WTC11 (cell line): ENCODE results near the gene CLEC4D. TPM values are rescaled to one million over a fixed set of nuclear protein-coding genes. Genes with fewer than 3 reads are reported as not detected.

Experiments
- ATAC-seq: fragments of 200-7000 bp; cut with Tn5 transposase; 2 replicates; pipeline ENCODE4 v1.10.0; 2021; ENCODE audit warnings: mild to moderate bottlenecking, moderate library complexity
- CTCF ChIA-PET: fragments of 300-600 bp; sonication (Branson Sonifier 250); formaldehyde crosslinking; loops from one replicate; lab custom pipeline; 2021; ENCODE audit warnings: antibody characterized with exemption; lab: Charles Lee
- POLR2A ChIA-PET: fragments of 350-600 bp; sonication (Branson Sonifier 250); formaldehyde crosslinking; loops from one replicate; lab custom pipeline; 2021; ENCODE audit warnings: antibody characterized with exemption; lab: Charles Lee
- DNase-seq: peaks from one replicate; pipeline ENCODE4 v3.0.0; 2021; ENCODE audit warnings: low spot score
- H3K27ac Mint-ChIP-seq: 2 replicates; pipeline ENCODE4 v1.8.0; 2021; ENCODE audit warnings: mixed read lengths
- H3K27me3 Mint-ChIP-seq: 2 replicates; pipeline ENCODE4 v1.8.0; 2021; ENCODE audit warnings: low read depth, mild to moderate bottlenecking, moderate library complexity, mixed read lengths
- H3K36me3 Mint-ChIP-seq: 2 replicates; pipeline ENCODE4 v1.8.0; 2021; ENCODE audit warnings: mixed read lengths
- H3K4me1 Mint-ChIP-seq: 2 replicates; pipeline ENCODE4 v1.8.0; 2022; ENCODE audit warnings: mixed read lengths
- H3K4me3 Mint-ChIP-seq: 2 replicates; pipeline ENCODE4 v1.8.0; 2021; ENCODE audit warnings: mild to moderate bottlenecking, moderate library complexity, mixed read lengths
- H3K9me3 Mint-ChIP-seq: 2 replicates; pipeline ENCODE4 v1.8.0; 2021; ENCODE audit warnings: mixed read lengths
- ELF4 ChIP-seq: sonication (generic); formaldehyde crosslinking; IDR thresholded peaks from 2 replicates; pipeline ENCODE4 v1.8.1; 2022; ENCODE audit warnings: low read depth, mild to moderate bottlenecking, moderate library complexity, missing genetic modification reagents
- JUN ChIP-seq: sonication (generic); formaldehyde crosslinking; IDR thresholded peaks from 2 replicates; pipeline ENCODE4 v1.8.0; 2023; ENCODE audit warnings: mild to moderate bottlenecking, missing genetic modification reagents
- KAT7 ChIP-seq: sonication (generic); formaldehyde crosslinking; IDR thresholded peaks from 2 replicates; pipeline ENCODE4 v1.8.1; 2023; ENCODE audit warnings: missing genetic modification reagents, mild to moderate bottlenecking, borderline replicate concordance
- MYBL2 ChIP-seq: sonication (generic); formaldehyde crosslinking; IDR thresholded peaks from 2 replicates; pipeline ENCODE4 v1.8.1; 2023; ENCODE audit warnings: mild to moderate bottlenecking, moderate library complexity, missing genetic modification reagents
- NFATC4 ChIP-seq: fragments of 250-450 bp; sonication (Bioruptor Pico); IDR thresholded peaks from 2 replicates; pipeline ENCODE4 v1.9.0; 2021; ENCODE audit warnings: mild to moderate bottlenecking
- OVOL2 ChIP-seq: fragments of 250-450 bp; sonication (Bioruptor Pico); IDR thresholded peaks from 2 replicates; pipeline ENCODE4 v1.9.0; 2021; ENCODE audit warnings: mild to moderate bottlenecking, borderline replicate concordance
- RELA ChIP-seq: sonication (generic); formaldehyde crosslinking; IDR thresholded peaks from 2 replicates; pipeline ENCODE4 v1.8.1; 2022; ENCODE audit warnings: missing genetic modification reagents, mild to moderate bottlenecking, borderline replicate concordance
- SP1 ChIP-seq: sonication (generic); formaldehyde crosslinking; conservative IDR thresholded peaks from 2 replicates; pipeline ENCODE4 v1.8.1; 2022; ENCODE audit warnings: missing genetic modification reagents
- TP53 ChIP-seq: sonication (generic); formaldehyde crosslinking; IDR thresholded peaks from 2 replicates; pipeline ENCODE4 v1.8.1; 2023; ENCODE audit warnings: mild to moderate bottlenecking, missing genetic modification reagents
- ZNF121 ChIP-seq: sonication (generic); formaldehyde crosslinking; IDR thresholded peaks from 2 replicates; pipeline ENCODE4 v1.8.0; 2023; ENCODE audit warnings: missing genetic modification reagents
- ZNF263 ChIP-seq: sonication (generic); formaldehyde crosslinking; IDR thresholded peaks from 2 replicates; pipeline ENCODE4 v1.8.1; 2022; ENCODE audit warnings: low read depth, mild to moderate bottlenecking, moderate library complexity, missing genetic modification reagents
- ZNF416 ChIP-seq: fragments of 250-450 bp; sonication (Bioruptor Pico); IDR thresholded peaks from 2 replicates; pipeline ENCODE4 v1.9.0; 2021; ENCODE audit warnings: mild to moderate bottlenecking, inconsistent platforms
- total RNA-seq: library from RNA; stranded (reverse); gene quantifications from 3 replicates; pipeline ENCODE4 v1.2.3, GENCODE V29; 2021
- TF ChIP-seq, protein P1 (sequence below): sonication (generic); formaldehyde crosslinking; IDR thresholded peaks from 2 replicates; pipeline ENCODE4 v1.8.1; 2023; ENCODE audit warnings: mild to moderate bottlenecking, missing genetic modification reagents, borderline replicate concordance
- TF ChIP-seq, protein P2 (sequence below): sonication (generic); formaldehyde crosslinking; IDR thresholded peaks from 2 replicates; pipeline ENCODE4 v1.8.0; 2022; ENCODE audit warnings: mild to moderate bottlenecking, missing genetic modification reagents
- TF ChIP-seq, protein P3 (sequence below): fragments of 250-450 bp; sonication (Bioruptor Pico); IDR thresholded peaks from 2 replicates; pipeline ENCODE4 v1.9.0; 2021; ENCODE audit warnings: moderate library complexity, mild to moderate bottlenecking, inconsistent platforms, borderline replicate concordance
- TF ChIP-seq, protein P4 (sequence below): sonication (generic); formaldehyde crosslinking; IDR thresholded peaks from 2 replicates; pipeline ENCODE4 v1.8.0; 2022; ENCODE audit warnings: missing genetic modification reagents
- TF ChIP-seq, protein P5 (sequence below): sonication (generic); formaldehyde crosslinking; IDR thresholded peaks from 2 replicates; pipeline ENCODE4 v1.8.1; 2023; ENCODE audit warnings: mild to moderate bottlenecking, moderate library complexity, missing genetic modification reagents
- TF ChIP-seq, protein P6 (sequence below): sonication (generic); formaldehyde crosslinking; IDR thresholded peaks from 2 replicates; pipeline ENCODE4 v1.8.0; 2022; ENCODE audit warnings: mild to moderate bottlenecking, missing genetic modification reagents
- TF ChIP-seq, protein P7 (sequence below): sonication (generic); formaldehyde crosslinking; IDR thresholded peaks from 2 replicates; pipeline ENCODE4 v1.8.1; 2022; ENCODE audit warnings: low read depth, missing genetic modification reagents, borderline replicate concordance
- TF ChIP-seq, protein P8 (sequence below): sonication (generic); formaldehyde crosslinking; IDR thresholded peaks from 2 replicates; pipeline ENCODE4 v1.8.1; 2022; ENCODE audit warnings: mild to moderate bottlenecking, moderate library complexity, missing genetic modification reagents

Gene CLEC4D
- total RNA-seq, 1 experiment from 2014 or later = 0.09 TPM

DNA sequence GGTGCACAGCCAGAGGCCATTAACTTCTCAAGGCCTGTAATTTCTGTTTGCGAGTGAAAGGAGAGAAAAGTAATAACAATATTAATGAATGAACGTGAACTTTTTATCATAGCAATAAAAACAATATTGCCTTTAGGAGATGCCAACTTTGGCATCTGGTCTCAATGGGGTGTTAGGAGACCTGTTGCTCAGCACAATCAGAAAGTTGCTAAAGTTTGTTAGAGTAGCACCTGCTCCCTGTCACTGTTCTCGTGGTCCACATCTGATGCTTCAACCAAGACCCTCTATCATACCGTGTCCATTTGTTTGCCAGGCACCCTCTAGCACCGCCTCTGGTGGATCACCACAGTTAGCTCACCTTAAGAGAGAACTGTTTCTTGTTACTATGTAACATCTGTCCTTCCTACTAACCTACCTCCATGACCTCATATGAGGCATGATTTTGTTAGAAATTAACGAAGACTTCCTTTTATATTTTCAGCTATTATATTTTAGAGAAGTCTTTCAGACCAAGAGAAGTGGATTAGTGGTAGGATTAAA, 39.9 kb downstream of the CLEC4D start:
- Mint-ChIP-seq H3K4me1 (peaks cover 13% of the 10 kb centered on the region), H3K27me3 (no peaks in the 10 kb centered on the region; the same call in 1 of the 2 replicates), H3K9me3 (peaks cover 6% of the 10 kb centered on the region; the same call in 1 of the 2 replicates), H3K4me3 (no peak overlapping the region), H3K36me3 (no peaks in the 10 kb centered on the region), H3K27ac (no peak overlapping the region)
- TF ChIP-seq ELF4 (CRISPR knock-in tag) (no peak), KAT7 (CRISPR knock-in tag) (no peak), MYBL2 (no peak), TP53 (CRISPR knock-in tag) (no peak), JUN (CRISPR knock-in tag) (no peak), ZNF416 (no peak), RELA (CRISPR knock-in tag) (no peak), OVOL2 (CRISPR knock-in tag) (no peak), ZNF263 (no peak), SP1 (CRISPR knock-in tag) (no peak), NFATC4 (CRISPR knock-in tag) (no peak), ZNF121 (CRISPR knock-in tag) (no peak)
- TF ChIP-seq, protein P1, sequence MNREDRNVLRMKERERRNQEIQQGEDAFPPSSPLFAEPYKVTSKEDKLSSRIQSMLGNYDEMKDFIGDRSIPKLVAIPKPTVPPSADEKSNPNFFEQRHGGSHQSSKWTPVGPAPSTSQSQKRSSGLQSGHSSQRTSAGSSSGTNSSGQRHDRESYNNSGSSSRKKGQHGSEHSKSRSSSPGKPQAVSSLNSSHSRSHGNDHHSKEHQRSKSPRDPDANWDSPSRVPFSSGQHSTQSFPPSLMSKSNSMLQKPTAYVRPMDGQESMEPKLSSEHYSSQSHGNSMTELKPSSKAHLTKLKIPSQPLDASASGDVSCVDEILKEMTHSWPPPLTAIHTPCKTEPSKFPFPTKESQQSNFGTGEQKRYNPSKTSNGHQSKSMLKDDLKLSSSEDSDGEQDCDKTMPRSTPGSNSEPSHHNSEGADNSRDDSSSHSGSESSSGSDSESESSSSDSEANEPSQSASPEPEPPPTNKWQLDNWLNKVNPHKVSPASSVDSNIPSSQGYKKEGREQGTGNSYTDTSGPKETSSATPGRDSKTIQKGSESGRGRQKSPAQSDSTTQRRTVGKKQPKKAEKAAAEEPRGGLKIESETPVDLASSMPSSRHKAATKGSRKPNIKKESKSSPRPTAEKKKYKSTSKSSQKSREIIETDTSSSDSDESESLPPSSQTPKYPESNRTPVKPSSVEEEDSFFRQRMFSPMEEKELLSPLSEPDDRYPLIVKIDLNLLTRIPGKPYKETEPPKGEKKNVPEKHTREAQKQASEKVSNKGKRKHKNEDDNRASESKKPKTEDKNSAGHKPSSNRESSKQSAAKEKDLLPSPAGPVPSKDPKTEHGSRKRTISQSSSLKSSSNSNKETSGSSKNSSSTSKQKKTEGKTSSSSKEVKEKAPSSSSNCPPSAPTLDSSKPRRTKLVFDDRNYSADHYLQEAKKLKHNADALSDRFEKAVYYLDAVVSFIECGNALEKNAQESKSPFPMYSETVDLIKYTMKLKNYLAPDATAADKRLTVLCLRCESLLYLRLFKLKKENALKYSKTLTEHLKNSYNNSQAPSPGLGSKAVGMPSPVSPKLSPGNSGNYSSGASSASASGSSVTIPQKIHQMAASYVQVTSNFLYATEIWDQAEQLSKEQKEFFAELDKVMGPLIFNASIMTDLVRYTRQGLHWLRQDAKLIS = no peak
- TF ChIP-seq, protein P2, sequence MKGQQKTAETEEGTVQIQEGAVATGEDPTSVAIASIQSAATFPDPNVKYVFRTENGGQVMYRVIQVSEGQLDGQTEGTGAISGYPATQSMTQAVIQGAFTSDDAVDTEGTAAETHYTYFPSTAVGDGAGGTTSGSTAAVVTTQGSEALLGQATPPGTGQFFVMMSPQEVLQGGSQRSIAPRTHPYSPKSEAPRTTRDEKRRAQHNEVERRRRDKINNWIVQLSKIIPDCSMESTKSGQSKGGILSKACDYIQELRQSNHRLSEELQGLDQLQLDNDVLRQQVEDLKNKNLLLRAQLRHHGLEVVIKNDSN (CRISPR knock-in tag) = no peak
- TF ChIP-seq, protein P3, sequence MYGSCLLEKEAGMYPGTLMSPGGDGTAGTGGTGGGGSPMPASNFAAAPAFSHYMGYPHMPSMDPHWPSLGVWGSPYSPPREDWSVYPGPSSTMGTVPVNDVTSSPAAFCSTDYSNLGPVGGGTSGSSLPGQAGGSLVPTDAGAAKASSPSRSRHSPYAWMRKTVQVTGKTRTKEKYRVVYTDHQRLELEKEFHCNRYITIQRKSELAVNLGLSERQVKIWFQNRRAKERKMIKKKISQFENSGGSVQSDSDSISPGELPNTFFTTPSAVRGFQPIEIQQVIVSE (CRISPR knock-in tag) = no peak
- TF ChIP-seq, protein P4, sequence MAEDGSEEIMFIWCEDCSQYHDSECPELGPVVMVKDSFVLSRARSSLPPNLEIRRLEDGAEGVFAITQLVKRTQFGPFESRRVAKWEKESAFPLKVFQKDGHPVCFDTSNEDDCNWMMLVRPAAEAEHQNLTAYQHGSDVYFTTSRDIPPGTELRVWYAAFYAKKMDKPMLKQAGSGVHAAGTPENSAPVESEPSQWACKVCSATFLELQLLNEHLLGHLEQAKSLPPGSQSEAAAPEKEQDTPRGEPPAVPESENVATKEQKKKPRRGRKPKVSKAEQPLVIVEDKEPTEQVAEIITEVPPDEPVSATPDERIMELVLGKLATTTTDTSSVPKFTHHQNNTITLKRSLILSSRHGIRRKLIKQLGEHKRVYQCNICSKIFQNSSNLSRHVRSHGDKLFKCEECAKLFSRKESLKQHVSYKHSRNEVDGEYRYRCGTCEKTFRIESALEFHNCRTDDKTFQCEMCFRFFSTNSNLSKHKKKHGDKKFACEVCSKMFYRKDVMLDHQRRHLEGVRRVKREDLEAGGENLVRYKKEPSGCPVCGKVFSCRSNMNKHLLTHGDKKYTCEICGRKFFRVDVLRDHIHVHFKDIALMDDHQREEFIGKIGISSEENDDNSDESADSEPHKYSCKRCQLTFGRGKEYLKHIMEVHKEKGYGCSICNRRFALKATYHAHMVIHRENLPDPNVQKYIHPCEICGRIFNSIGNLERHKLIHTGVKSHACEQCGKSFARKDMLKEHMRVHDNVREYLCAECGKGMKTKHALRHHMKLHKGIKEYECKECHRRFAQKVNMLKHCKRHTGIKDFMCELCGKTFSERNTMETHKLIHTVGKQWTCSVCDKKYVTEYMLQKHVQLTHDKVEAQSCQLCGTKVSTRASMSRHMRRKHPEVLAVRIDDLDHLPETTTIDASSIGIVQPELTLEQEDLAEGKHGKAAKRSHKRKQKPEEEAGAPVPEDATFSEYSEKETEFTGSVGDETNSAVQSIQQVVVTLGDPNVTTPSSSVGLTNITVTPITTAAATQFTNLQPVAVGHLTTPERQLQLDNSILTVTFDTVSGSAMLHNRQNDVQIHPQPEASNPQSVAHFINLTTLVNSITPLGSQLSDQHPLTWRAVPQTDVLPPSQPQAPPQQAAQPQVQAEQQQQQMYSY (CRISPR knock-in tag) = no peak
- TF ChIP-seq, protein P5, sequence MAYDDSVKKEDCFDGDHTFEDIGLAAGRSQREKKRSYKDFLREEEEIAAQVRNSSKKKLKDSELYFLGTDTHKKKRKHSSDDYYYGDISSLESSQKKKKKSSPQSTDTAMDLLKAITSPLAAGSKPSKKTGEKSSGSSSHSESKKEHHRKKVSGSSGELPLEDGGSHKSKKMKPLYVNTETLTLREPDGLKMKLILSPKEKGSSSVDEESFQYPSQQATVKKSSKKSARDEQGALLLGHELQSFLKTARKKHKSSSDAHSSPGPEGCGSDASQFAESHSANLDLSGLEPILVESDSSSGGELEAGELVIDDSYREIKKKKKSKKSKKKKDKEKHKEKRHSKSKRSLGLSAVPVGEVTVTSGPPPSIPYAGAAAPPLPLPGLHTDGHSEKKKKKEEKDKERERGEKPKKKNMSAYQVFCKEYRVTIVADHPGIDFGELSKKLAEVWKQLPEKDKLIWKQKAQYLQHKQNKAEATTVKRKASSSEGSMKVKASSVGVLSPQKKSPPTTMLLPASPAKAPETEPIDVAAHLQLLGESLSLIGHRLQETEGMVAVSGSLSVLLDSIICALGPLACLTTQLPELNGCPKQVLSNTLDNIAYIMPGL (CRISPR knock-in tag) = no peak
- TF ChIP-seq, protein P6, sequence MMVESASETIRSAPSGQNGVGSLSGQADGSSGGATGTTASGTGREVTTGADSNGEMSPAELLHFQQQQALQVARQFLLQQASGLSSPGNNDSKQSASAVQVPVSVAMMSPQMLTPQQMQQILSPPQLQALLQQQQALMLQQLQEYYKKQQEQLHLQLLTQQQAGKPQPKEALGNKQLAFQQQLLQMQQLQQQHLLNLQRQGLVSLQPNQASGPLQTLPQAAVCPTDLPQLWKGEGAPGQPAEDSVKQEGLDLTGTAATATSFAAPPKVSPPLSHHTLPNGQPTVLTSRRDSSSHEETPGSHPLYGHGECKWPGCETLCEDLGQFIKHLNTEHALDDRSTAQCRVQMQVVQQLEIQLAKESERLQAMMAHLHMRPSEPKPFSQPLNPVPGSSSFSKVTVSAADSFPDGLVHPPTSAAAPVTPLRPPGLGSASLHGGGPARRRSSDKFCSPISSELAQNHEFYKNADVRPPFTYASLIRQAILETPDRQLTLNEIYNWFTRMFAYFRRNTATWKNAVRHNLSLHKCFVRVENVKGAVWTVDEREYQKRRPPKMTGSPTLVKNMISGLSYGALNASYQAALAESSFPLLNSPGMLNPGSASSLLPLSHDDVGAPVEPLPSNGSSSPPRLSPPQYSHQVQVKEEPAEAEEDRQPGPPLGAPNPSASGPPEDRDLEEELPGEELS = no peak
- TF ChIP-seq, protein P7, sequence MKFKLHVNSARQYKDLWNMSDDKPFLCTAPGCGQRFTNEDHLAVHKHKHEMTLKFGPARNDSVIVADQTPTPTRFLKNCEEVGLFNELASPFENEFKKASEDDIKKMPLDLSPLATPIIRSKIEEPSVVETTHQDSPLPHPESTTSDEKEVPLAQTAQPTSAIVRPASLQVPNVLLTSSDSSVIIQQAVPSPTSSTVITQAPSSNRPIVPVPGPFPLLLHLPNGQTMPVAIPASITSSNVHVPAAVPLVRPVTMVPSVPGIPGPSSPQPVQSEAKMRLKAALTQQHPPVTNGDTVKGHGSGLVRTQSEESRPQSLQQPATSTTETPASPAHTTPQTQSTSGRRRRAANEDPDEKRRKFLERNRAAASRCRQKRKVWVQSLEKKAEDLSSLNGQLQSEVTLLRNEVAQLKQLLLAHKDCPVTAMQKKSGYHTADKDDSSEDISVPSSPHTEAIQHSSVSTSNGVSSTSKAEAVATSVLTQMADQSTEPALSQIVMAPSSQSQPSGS (CRISPR knock-in tag) = no peak
- TF ChIP-seq, protein P8, sequence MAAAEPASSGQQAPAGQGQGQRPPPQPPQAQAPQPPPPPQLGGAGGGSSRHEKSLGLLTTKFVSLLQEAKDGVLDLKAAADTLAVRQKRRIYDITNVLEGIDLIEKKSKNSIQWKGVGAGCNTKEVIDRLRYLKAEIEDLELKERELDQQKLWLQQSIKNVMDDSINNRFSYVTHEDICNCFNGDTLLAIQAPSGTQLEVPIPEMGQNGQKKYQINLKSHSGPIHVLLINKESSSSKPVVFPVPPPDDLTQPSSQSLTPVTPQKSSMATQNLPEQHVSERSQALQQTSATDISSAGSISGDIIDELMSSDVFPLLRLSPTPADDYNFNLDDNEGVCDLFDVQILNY (CRISPR knock-in tag) = no peak
- DNase-seq (peak; percentile 32), ATAC-seq (peak; percentile 90)
- CTCF ChIA-PET = interaction anchor here (0.6 to 2.1 kb wide), 6 partner anchors 9 to 308 kb away, joined by 3 to 24 read pairs (median 4); no protein-coding TSS in a partner anchor
- POLR2A ChIA-PET = no interaction called here
